Left lung (tissue), 10 donors: Measurements from ENCODE around the gene MRPS5. TPM values are rescaled to one million over a fixed set of nuclear protein-coding genes. Genes with fewer than 3 reads are reported as not detected.

Experiments
- ATAC-seq: fragments of 200-7000 bp; cut with Tn5 transposase; one replicate; pipeline ENCODE4 v1.9.1; 2020; ENCODE audit warnings: moderate library complexity
- DNase-seq, 4 donors: peaks; one replicate each; pipeline ENCODE4 v3.0.0-alpha.2; 2013 to 2020
- H3K27ac ChIP-seq, 2 donors: fragments of 200-600 bp; sonication (generic) in 1 of 2; one replicate each; pipeline versions ENCODE4 v1.5.0 to v1.8.0; 2020 to 2021
- H3K27me3 ChIP-seq, 2 donors: fragments of 200-600 bp; sonication (generic) in 1 of 2; one replicate each; pipeline versions ENCODE4 v1.5.0 to v1.8.0; 2020 to 2021
- H3K36me3 ChIP-seq, 2 donors: fragments of 200-600 bp; sonication (generic) in 1 of 2; one replicate each; pipeline versions ENCODE4 v1.5.0 to v1.8.0; 2020 to 2021
- H3K4me1 ChIP-seq, 2 donors: fragments of 200-600 bp; one replicate each; pipeline ENCODE4 v1.8.0; 2021
- H3K4me3 ChIP-seq, 2 donors: fragments of 200-600 bp; sonication (generic) in 1 of 2; one replicate each; pipeline versions ENCODE4 v1.5.0 to v1.8.0; 2020 to 2021; ENCODE audit warnings: mild to moderate bottlenecking in 1 of 2
- H3K9me3 ChIP-seq, 2 donors: fragments of 200-600 bp; sonication (generic) in 1 of 2; one replicate each; pipeline versions ENCODE4 v1.5.0 to v1.8.0; 2020 to 2021
- CTCF ChIP-seq, 2 donors: fragments of 200-600 bp; sonication (generic) in 1 of 2; IDR thresholded peaks; one replicate each; pipeline versions ENCODE4 v1.5.0 to v1.8.0; 2021; ENCODE audit warnings: antibody characterized with exemption in 2 of 2
- intact Hi-C, 2 donors: fragments of 100-400 bp; cut with DNase I; formaldehyde crosslinking; loops; one replicate each; pipeline versions ENCODE4 v1.11.2 to v1.14.2; 2022
- polyA plus RNA-seq, 6 donors: library from polyadenylated mRNA; unstranded; fragments of 120-200 nt; gene quantifications; one replicate each; pipeline ENCODE4 v1.2.1, GENCODE V29; 2013; ENCODE audit not compliant: insufficient read length in 6 of 6
- total RNA-seq, 2 donors: library from RNA; stranded (reverse); fragmentation: NEBNext Ultra II Directional; extraction: Animal tissue kit (Norgen Biotek cat#: 25700); gene quantifications; one replicate each; pipeline ENCODE4 v1.2.1, GENCODE V29; 2021
- donor health status: DM: no; HTN: yes; CAD: no.
- donor health status: DM: no; HTN: no; CAD: no.

Gene MRPS5
- total and polyA plus RNA-seq, 8 donors, result 46.7 to 101 (median 84.7) TPM

- peak overlapping the region; percentile 93 to 94 for H3K27ac ChIP-seq
- no peaks in the 10 kb centered on the region for H3K9me3 ChIP-seq
- intact Hi-C loops, result no loop called here
- ATAC-seq, result no peak
- no peaks in the 10 kb centered on the region for H3K27me3 ChIP-seq
- TF ChIP-seq CTCF (IDR thresholded peaks at IDR 0.05), result no peak
- H3K4me1 ChIP-seq, result peaks cover 14 to 25% of the 10 kb centered on the region in 2 donors
- H3K36me3 ChIP-seq, result no peaks in the 10 kb centered on the region
- DNase-seq, result no peak
- peak overlapping the region; percentile 65 to 91 for H3K4me3 ChIP-seq
Observed at GRCh38 chr2:95165030-95165370, 43.4 kb upstream of the MRPS5 start.

- no peaks in the 10 kb centered on the region for H3K27me3 ChIP-seq
- peaks cover 17 to 25% of the 10 kb centered on the region in 2 donors for H3K4me1 ChIP-seq
- intact Hi-C loops, result no loop called here
- peak within 1 kb of the TSS; percentile 69 to 73 for H3K27ac ChIP-seq
- peak; percentile 33 to 94 (median 82) for DNase-seq
- H3K36me3 ChIP-seq, result peaks cover 0 to 21% of the 10 kb centered on the region in 2 donors
- ATAC-seq, result peak; percentile 94
- peak within 1 kb of the TSS; percentile 61 to 72 for H3K4me3 ChIP-seq
- peaks cover 0 to 10% of the 10 kb centered on the region in 2 donors for H3K9me3 ChIP-seq
- no peak for TF ChIP-seq CTCF (IDR thresholded peaks at IDR 0.05)
Observed at GRCh38 chr2:95159690-95160449, 38.3 kb upstream of the MRPS5 start, which contains the start of gene ZNF514. TSS of gene ZNF514 (minus strand) at chr2:95159848. CDS start at chr2:95153253, 6,595 bp downstream.

- DNase-seq (peak; percentile 35 to 85 (median 40)), ATAC-seq (peak; percentile 67)
- peaks cover 0 to 13% of the 10 kb centered on the region in 2 donors for H3K9me3 ChIP-seq
- no peaks in the 10 kb centered on the region for H3K27me3 ChIP-seq
- peaks cover 0 to 29% of the 10 kb centered on the region in 2 donors for H3K36me3 ChIP-seq
- peaks cover 11 to 16% of the 10 kb centered on the region in 2 donors for H3K4me1 ChIP-seq
- peak overlapping the region; percentile 61 to 72 for H3K4me3 ChIP-seq
- TF ChIP-seq CTCF (IDR thresholded peaks at IDR 0.05), result no peak
- peak overlapping the region in 1 of 2 donors; percentile 69 for H3K27ac ChIP-seq
- intact Hi-C loops, result no loop called here
Observed at GRCh38 chr2:95158891-95159619, 37.4 kb upstream of the MRPS5 start.

GRCh38 chr2:95158441-95158840, 36.8 kb upstream of the MRPS5 start:
- Histone ChIP-seq H3K4me3 (peak overlapping the region; percentile 61 to 72), H3K9me3 (peaks cover 0 to 19% of the 10 kb centered on the region in 2 donors), H3K36me3 (peaks cover 0 to 34% of the 10 kb centered on the region in 2 donors), H3K4me1 (peaks cover 11 to 15% of the 10 kb centered on the region in 2 donors), H3K27me3 (no peaks in the 10 kb centered on the region), H3K27ac (no peak overlapping the region)
- intact Hi-C loops, result no loop called here
- no peak for ATAC-seq
- no peak for DNase-seq
- TF ChIP-seq CTCF (IDR thresholded peaks at IDR 0.05), result no peak

GRCh38 chr2:95149397-95149984, 27.9 kb upstream of the MRPS5 start:
- TF ChIP-seq CTCF (IDR thresholded peaks at IDR 0.05), result no peak
- no peak overlapping the region for H3K27ac ChIP-seq
- DNase-seq (no peak), ATAC-seq (no peak)
- H3K9me3 ChIP-seq, result peaks cover 0 to 99% of the 10 kb centered on the region in 2 donors
- H3K27me3 ChIP-seq, result no peaks in the 10 kb centered on the region
- H3K4me1 ChIP-seq, result no peaks in the 10 kb centered on the region
- peaks cover 0 to 78% of the 10 kb centered on the region in 2 donors for H3K36me3 ChIP-seq
- H3K4me3 ChIP-seq, result no peak overlapping the region
- intact Hi-C loops, result no loop called here
